ENCODE results near the gene SMIM41. TPM values are rescaled to one million over a fixed set of nuclear protein-coding genes. Genes with fewer than 3 reads are reported as not detected.

The SMIM41 gene
- total RNA-seq (2014; rRNA removed; shearing (Covaris generic)) = not detected in 2 replicates

DNA sequence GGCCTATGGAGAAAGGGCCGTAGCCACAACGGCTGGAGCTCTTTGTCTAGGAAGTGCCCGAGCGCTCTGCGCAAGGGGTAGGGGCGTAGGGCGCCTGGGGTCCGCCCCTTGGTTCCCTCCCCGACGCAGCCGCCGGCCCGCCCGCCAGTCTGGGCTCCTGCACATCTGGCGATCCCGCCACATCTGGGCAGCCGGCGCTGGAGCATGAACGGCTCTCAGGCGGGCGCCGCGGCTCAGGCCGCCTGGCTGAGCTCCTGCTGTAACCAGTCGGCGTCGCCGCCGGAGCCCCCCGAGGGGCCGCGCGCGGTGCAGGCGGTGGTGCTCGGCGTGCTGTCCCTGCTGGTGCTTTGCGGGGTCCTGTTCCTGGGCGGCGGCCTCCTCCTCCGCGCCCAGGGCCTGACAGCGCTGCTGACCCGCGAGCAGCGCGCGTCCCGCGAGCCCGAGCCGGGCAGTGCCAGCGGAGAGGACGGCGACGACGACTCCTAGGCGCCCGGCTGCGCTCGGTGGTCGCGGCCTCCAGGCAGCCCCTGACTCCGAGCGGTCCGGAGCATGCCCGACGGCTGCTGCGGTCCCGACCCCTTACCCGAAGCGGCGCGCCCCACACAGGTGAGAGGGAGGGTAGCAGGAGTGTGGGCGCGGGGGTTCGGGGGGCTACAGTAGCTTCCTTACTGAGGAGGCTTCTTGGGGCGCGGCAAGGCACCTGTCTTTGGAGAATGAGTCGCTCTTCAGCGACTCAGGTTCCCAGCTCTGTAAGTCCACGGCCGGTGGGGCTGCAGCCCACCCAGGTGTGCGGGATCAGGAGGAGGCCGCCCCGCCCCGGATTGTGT, at the start of gene SMIM41:
SMIM41 (plus strand) TSS at position 129 of the 827 bp plus-strand sequence; CDS start at position 205, 76 bp downstream.
- no peak for DNase-seq (ENCODE audit: low read depth)

- DNase-seq (ENCODE audit: low read depth) = no peak
These were observed 47.1 kb upstream of the SMIM41 start for GRCh38 chr12:52032446-52032803.

GRCh38 chr12:52032804-52033445, 46.6 kb upstream of the SMIM41 start:
- DNase-seq (ENCODE audit: low read depth) = peak; percentile 99

DNA sequence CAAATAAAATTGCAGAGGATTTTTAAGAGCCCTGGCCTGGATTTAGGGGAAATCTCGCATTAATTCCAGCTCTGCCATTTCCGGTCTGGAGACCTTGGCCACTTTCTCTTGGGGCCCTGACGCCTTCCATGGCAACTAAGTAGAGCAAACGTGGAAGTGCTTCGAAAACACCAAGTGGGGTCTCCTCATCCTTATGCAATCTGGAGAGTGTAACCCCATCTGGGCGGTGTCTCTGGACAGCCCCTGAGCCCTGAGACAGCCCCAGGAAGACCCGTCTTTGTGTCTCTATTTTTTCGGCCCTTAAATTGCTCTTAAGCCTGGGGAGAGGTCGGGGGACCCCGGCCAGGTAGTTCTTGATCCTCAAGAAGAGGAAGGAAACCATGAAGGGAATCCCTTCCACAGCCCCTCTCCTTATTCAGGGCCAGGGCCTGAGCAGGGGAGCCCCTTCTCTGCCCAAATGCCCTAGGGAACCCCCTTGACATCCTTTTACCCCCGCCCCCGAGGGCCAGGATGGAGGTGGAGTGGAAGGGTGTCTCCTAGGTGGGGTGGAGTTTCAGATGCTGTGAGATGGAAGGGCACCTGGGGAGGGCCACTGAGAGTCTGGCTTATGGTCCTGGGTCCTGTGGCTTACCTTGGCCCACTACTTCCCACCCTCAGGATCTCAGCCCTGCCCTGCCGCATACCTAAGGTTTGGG, 45.9 kb upstream of the SMIM41 start:
- no peak for DNase-seq (ENCODE audit: low read depth)

DNA sequence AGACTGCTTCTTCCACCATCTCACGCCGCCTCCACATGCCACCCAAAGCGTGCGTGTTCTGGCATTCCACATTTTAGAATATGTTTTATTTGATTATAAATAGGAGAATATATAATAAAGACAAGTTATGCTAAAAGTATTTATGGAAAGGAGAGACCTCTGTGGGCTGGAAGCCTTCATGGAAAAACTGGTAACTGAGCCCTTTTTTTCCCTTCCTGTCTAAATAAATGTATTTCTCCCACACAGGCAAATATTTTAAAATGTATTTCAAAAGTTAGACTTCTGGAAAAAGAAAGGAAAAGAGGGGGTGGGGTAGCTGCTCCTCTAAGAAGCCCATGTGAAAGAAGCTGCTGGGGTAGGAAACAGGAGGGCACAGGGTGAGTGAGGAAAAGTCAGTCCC, 44.3 kb upstream of the SMIM41 start:
- no peak for DNase-seq (ENCODE audit: low read depth)

DNA sequence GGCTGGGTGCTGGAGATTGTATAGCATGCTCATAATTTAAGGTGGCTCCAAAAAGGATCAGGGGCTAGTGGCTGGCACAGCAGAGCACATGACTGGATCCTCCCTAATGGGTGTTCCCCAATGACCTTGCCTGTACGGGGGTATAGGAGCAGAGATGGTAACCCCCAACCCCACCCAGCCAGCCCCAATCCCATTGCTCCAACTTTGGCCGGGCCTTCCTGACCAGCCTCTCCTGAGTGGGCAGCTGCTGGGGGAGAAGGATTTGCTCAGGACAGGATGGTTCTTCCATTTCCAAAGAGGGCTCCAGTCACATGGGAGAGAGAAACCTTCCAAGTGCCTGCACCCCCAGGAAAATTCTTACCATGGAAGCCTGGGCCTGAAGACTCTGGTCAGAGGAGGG, 43.6 kb upstream of the SMIM41 start:
- no peak for DNase-seq (ENCODE audit: low read depth)

- peak; percentile 72 for DNase-seq (ENCODE audit: low read depth)
These were observed 42.8 kb upstream of the SMIM41 start for GRCh38 chr12:52036587-52037171.

DNA sequence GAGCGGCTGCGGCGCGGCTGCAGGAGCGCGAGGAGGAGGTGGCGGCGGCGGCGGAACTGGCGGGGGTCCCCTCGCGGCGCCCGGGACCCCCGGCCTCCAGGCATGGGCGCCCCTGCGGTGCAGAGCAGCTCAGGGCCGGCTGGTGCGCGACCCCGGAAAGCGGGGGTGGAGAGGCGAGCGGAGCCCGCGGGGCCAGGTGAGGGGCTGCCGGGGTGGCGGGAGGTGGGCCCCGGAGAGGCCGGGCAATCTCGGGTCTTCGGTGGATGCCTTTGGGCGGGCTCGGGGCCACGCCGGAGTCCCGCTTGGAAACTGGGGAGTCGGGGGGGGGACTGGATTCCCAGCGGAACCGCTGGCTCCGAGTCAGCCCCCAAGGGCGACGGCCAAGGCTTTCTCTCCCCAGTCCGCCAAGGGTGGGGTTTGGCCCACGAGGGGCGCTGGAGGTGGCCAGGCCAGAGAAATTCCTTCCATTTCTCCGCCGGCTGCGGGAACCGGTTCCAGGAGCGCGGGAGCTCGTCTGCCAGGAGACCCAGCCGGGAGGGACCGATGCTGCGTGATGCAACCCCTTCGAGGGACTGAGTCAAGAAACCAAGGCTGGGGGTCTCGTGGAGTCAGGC, 42.1 kb upstream of the SMIM41 start:
- peak; percentile 45 for DNase-seq (ENCODE audit: low read depth)

GRCh38 chr12:52038447-52038846, 41.1 kb upstream of the SMIM41 start:
- DNase-seq (ENCODE audit: low read depth) = no peak

DNA sequence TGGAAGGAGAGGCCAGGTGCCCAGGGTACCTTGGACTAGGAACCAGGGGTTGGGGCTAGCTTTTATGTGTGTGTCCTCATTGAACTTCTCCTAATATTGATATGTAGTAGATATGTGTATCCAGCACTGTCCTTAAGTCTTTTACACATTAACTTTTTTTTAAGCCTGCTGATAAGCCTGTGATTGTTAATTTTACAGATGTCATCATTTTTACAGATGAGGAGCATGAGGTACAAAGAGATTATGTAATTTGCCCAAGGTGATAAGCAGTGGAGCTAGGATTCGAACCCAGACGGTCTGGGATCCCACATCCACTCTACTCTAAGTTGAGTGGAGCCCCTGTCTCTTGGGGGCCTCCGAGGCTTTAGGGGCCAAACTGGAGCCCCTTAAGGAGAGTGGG, 38.5 kb upstream of the SMIM41 start:
- no peak for DNase-seq (ENCODE audit: low read depth)

DNA sequence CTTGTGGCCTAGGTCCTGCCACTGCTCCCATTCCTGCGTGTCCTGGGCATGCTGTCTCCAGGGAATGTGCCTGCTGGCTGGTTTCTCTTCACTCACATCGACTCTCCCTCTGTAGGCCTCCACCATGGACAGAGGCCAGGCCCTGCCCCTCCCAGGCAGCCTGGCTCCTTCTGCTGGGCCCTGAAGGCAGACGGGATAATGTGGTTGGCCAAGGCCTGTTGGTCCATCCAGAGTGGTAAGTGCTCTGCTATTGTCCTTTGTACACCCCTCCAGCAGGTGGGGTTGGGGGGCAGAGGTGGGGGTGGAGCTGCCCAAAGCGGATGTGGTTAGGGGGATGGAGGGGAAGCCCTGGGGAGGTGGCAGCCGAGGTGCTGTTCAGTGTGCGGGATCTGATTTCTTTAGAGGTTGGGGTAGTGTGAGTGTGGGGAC, 37.8 kb upstream of the SMIM41 start:
- peak; percentile 43 for DNase-seq (ENCODE audit: low read depth)

- no peak for DNase-seq (ENCODE audit: low read depth)
These were observed 36.7 kb upstream of the SMIM41 start for GRCh38 chr12:52042706-52043385.

- no peak for DNase-seq (ENCODE audit: low read depth)
These were observed 35.9 kb upstream of the SMIM41 start for GRCh38 chr12:52043386-52044212.

DNA sequence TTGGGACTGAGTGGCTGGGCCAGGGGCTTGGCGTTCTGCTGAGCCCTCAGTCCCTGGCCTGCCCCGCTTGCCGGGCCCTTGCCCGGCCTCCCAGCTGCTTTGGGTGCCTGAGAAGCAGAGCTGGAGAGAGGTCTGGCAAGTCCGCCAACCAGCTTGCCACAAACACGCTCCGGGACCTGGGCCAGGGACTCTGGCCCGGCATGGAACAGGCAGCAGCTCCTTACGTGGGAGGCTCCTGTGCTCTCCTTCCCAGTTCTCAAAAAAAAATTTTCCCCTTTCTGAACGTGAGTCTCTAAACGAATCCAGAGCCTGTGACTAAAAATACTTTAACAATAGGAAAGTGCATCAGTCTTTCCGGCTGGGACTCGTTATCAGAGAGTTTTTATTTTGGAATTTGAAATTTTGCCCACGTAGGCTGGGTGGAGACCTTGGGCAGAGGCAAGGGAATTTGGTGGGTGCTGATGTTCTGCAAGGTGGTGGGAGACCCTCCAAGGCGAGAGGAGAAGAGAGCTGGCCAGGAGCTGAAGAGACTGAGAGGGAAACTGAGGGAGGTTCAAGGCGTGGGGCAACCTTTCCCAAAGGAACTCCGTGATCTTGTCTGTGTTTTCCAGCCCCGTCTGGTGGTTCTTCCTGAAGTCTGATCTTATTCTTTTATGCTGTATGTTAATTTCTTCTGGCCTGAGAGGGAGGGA, 35.1 kb upstream of the SMIM41 start:
- DNase-seq (ENCODE audit: low read depth) = peak; percentile 47

- no peak for DNase-seq (ENCODE audit: low read depth)
These were observed 33.7 kb upstream of the SMIM41 start for GRCh38 chr12:52045794-52046199.

DNA sequence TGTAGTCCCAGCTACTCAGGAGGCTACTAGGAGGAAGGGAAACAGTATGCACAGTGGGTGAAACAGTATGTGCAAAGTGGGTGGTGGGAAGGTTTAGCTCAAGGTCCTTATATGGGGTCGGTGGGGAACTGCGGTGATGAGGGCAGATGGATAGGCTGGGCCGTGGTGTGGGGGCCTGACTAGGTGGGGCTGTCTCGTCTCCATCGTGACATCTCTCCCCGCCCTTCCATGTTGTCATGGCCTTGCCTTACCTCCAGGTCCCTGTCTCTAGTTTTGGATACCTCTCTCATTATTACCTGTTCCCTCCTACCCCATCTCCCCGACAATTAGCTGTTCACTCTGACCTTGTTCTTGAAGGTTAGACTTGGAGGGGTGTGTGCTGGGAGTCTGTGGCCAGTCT, 32.6 kb upstream of the SMIM41 start:
- no peak for DNase-seq (ENCODE audit: low read depth)

- no peak for DNase-seq (ENCODE audit: low read depth)
These were observed 30.2 kb upstream of the SMIM41 start for GRCh38 chr12:52049286-52049685.

DNA sequence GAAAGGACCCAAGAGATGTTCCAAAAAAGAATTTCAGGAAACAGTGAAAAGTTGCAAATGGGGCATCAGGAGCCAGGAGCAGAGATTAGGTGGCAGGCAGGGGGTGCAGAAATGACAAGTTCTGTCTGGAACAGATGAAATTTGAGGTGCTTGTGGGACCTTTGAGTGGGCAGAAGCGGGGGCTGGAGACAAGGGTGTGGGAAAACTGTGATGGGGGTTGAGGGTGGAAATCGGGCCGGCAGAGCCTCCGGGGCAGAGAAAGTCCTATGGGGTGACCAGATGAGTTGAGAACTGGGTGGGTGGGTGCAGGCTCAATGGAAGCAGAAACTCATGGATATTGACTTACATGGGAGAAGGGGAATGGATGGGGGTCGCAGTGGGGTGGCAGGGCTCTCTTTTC, 29.8 kb upstream of the SMIM41 start:
- DNase-seq (ENCODE audit: low read depth) = no peak

- no peak for DNase-seq (ENCODE audit: low read depth)
These were observed 29.3 kb upstream of the SMIM41 start for GRCh38 chr12:52050116-52050757.
